Fibroblast of skin of scalp (primary cell): Measurements from ENCODE around the gene CFAP210.
"Not testable (repeated sequence)": the region's sequence is repeated elsewhere in the genome, so short reads cannot be mapped to it uniquely, and the experiment has no call there.

ENCODE experiments used
- DNase-seq: peaks from one replicate; pipeline ENCODE4 v3.0.0-alpha.2; 2013

Gene CFAP210

GRCh38 chr2:169670937-169671336, 23.3 kb downstream of the CFAP210 start:
- DNase-seq, result no peak

GRCh38 chr2:169670215-169670651, 24.0 kb downstream of the CFAP210 start:
- DNase-seq, result peak; percentile 28

- DNase-seq, result no peak
Observed at GRCh38 chr2:169667583-169667982, 26.6 kb downstream of the CFAP210 start.

GRCh38 chr2:169664978-169665930, 29.0 kb downstream of the CFAP210 start:
- no peak for DNase-seq

- peak; percentile 22 for DNase-seq
Observed at GRCh38 chr2:169664600-169664977, 29.6 kb downstream of the CFAP210 start.

- DNase-seq, result no peak
Observed at GRCh38 chr2:169663247-169663646, 31.0 kb downstream of the CFAP210 start.

- no peak for DNase-seq
Observed at GRCh38 chr2:169662744-169663143, 31.5 kb downstream of the CFAP210 start.

- DNase-seq, result no peak
Observed at GRCh38 chr2:169661265-169661664, 32.9 kb downstream of the CFAP210 start.

- no peak for DNase-seq
Observed at GRCh38 chr2:169659320-169659719, 34.9 kb downstream of the CFAP210 start.

- no peak for DNase-seq
Observed at GRCh38 chr2:169658877-169659276, 35.3 kb downstream of the CFAP210 start.

- no peak for DNase-seq
Observed at GRCh38 chr2:169656164-169656563, 38.0 kb downstream of the CFAP210 start.

GRCh38 chr2:169653636-169654035, 40.6 kb downstream of the CFAP210 start:
- DNase-seq, result no peak

GRCh38 chr2:169649278-169649677, 44.9 kb downstream of the CFAP210 start:
- DNase-seq, result no peak

- no peak for DNase-seq
Observed at GRCh38 chr2:169647496-169647895, 46.7 kb downstream of the CFAP210 start.

- DNase-seq, result no peak
Observed at GRCh38 chr2:169644173-169644572, 50.0 kb downstream of the CFAP210 start.

GRCh38 chr2:169641464-169641863, 52.7 kb downstream of the CFAP210 start:
- DNase-seq, result no peak

GRCh38 chr2:169640104-169640503, 54.1 kb downstream of the CFAP210 start:
- no peak for DNase-seq

GRCh38 chr2:169637620-169638019, 56.6 kb downstream of the CFAP210 start:
- DNase-seq, result peak; percentile 77

GRCh38 chr2:169636440-169637097, 57.6 kb downstream of the CFAP210 start:
- no peak for DNase-seq

- DNase-seq, result no peak
Observed at GRCh38 chr2:169625781-169626180, 68.4 kb downstream of the CFAP210 start.

- DNase-seq, result no peak
Observed at GRCh38 chr2:169623235-169623634, 71.0 kb downstream of the CFAP210 start.

GRCh38 chr2:169620509-169620908, 73.7 kb downstream of the CFAP210 start:
- DNase-seq, result no peak

GRCh38 chr2:169619946-169620345, 74.3 kb downstream of the CFAP210 start:
- peak; percentile 12 for DNase-seq

- not testable (repeated sequence) for DNase-seq
Observed at GRCh38 chr2:169615982-169616381, 78.2 kb downstream of the CFAP210 start.
